Activated CD8-positive, alpha-beta memory T cell treated with anti-CD3 and anti-CD28 coated beads, Interleukin-2, amount 50 U/mL, for 1 hour (primary cell): ENCODE results near the gene SF3A1.
"Not testable (repeated sequence)": the region's sequence is repeated elsewhere in the genome, so short reads cannot be mapped to it uniquely, and the experiment has no call there.

Experiments used
- DNase-seq: peaks from one replicate; pipeline ENCODE4 v3.0.0-alpha.2; 2020; ENCODE audit errors: extremely low read depth

SF3A1 gene

DNA sequence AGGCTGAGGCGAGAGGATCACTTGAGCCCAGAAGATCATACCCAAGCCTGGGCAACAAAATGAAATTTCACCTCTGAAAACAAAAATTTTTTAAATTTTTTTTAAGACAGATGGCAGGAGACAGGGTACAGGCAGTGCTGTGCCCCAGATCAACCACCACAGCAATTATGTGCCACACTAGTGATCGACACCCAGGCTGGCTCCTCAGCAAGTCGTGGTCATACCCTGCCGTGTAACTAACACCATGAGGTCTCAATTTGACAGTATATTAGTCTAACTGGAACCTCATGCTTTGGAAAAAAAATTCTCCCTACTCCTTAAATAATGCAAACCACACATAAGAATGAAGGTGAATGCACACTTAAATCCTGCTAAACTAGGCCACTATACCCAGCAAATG is 8.3 kb downstream of the SF3A1 start:
- DNase-seq = no peak

DNA sequence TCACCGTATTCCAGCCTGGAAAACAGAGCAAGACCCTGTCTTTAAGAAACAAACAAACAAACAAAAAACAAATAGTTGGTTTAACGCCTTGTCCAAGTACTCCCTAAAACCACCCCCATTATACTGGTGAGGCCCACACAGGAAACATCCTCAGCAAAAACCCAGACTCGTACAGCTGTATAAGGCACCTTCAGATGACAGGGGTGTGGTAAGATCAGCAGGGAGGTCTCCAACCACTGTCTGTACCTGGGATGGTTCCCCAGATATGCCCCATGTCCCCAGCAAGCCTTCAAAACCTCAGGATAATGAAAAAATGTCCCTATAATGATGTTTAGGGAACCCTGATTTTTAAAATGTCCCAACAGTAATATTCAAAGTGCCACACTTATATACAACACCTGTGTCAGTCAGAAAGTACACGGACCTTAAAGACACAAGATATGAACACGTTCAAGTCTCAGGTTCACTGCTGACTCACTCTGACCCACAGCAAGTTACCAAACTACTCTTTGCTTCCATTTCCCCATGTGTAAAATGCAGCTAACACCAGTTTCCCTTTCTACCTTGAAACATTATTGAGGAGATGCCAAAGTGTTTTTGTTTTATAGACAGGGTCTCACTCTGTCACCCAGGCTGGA is 9.3 kb downstream of the SF3A1 start:
- no peak for DNase-seq

DNA sequence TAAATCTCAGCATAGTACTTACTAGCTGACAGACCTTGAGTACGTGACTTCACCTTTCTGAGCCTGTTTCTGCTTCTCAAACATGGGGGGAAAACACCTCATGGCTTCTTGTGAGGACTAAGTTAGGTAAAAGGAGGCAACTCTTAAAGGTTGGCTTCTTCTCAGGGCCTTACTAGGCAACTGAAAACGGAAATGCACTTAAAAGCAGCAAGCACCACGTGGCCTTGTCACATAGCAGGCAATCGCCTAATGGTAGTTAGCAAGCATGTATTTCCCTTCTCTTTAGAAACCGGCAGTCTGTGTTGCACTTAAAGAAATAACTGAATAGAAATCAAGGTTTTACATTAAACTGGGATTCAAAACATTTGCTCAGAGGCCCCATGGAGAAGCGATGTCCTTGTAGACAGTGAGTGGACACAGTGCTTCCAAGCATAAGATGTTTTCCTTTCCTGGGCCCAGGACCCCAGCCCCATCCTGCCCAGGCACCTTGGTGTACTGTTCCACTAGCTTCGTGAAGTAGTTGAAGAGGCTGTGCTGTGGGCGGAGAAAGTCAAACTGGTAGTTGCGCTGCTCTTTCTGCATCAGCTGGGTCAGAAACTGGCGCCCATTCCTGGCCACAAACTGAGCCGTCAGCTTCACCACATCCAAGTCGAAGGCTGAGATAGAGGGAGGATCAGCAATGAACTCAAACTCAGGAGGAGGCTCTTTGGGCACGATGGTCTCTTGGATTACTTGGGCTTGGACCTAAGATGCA is 12.1 kb downstream of the SF3A1 start:
- no peak for DNase-seq

DNA sequence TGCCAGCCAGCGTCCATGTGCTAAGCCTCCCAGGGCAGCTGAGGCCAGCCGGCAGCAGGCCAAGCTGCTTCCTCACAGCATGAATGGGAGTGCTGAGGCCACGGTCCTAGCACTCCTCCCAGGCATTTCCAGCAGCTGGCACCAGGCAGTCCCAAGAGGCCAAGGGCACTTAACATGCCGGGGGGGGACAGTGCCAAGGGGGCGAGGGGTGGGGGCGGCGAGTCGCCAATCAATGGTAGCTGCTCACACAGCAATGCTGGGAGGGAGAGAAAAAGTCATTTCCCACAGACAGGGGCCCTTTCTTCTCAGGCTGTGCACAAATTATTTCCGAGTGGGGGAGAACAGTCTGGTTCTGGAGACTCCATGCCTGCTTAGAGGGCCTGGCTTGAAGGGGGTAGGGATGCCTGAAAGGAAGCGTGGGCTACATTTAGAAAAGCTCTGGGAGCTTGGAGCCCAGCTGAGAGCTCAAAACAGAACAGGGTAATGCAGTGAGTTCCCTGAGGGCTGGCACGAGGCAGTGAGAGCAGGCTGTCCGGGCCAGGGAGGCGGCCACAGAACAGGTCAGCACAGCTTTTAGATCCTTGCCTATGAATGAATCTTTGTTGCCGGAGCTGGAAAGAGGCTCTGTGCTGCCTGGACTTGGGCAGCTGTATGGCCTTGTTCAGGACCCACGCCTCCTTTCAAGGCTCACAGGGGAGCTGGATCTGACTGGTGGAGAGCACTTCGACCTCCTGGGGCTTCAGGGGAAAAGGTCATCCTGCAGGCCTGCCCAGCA is 15.6 kb downstream of the SF3A1 start:
- DNase-seq = no peak

DNA sequence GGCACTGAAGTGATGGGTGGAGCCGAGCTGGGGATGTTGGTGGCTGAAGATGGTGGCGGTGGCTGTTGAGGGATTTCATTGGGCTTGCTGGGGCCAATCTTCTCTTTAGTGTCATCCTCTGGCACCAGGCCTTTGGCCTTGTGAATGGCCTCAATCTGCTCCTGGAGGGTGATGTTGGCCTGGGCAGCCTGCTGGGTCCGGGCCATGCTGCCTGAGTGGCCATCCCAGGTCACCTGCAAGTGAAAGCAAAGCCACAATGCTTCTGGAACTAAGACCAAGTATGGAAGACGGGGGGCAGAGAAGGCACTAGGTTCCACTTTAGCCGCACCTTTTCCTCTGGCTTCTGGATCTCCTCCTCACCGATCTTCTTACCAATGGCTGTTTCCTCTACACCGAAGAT is 17.9 kb downstream of the SF3A1 start:
- no peak for DNase-seq

- not testable (repeated sequence) for DNase-seq
Observed at GRCh38 chr22:30338341-30338740, 18.4 kb downstream of the SF3A1 start.

- DNase-seq = no peak
Observed at GRCh38 chr22:30337461-30337778, 19.3 kb downstream of the SF3A1 start.

DNA sequence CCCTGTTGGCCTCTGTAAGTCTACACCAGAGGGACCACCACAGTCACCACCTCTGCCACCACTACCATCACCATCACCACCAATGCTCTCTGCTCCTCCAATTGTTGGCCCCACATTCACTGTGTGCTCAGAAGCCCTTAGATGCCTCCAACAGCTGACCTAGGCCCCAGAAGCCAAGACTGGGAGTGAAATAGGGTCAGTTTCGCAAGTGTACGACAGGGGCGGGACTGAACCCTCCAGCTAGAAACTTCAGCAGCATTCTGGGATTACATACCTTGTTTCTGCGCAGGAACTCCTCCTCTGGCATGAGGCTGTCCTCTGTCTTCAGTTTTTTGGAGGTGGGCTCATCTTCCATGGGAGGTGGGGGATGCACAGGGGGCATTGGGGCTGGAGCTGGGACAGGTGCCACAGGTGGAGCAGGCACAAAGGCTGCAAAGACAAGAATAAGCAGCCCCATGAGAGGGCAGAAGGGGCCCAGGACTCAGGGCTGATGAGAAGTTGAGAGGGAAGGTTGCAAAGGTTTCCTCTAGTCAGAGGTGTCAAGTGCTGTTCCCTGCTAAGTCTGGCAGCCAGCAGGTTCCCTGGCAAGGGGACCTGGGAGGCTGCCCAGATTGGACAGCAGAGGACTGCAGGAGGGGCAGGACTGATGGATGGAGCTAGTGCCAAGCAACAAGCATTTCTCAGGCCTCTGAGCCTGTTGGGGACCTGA is 19.8 kb downstream of the SF3A1 start:
- no peak for DNase-seq

DNA sequence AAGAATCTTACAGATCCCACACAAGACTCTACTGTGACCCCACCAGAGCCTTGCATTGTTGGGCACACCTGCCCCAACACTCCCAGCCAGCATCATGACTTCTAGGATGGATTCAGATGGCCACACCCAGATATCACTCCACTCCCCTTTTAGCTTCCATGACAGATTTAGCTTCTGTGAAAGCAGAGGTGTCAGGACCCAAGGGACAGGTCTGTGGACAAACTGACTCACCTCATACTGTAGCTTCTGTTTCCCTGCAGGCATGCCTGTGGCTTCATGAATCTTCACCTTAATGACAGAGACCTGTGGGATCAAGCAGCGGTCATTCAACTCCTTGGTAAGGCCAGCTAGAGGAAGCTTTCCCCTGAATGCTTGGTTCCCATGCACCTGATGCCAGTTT is 21.5 kb downstream of the SF3A1 start:
- no peak for DNase-seq

DNA sequence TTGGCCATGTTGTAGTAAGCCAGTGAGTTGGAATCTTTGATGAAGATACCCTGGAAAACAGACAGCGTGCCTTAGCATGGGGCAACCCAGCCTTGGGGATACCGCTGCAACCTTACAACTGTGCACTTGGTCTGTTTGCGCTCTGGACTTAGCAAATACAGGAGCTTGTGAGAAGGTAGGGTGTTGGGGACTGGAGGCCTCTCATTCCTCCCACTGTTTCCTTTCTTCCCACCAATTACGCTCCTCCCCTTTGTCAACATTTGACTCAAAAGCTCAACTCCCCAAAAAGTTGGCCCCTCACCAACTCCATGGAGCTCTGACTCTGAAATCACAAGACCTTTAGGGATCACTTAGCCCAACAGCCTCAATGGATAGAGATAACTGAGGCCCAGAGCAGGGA is 22.0 kb downstream of the SF3A1 start:
- DNase-seq = no peak

GRCh38 chr22:30333707-30334087 is 23.0 kb downstream of the SF3A1 start:
- no peak for DNase-seq

GRCh38 chr22:30332994-30333706 is 23.5 kb downstream of the SF3A1 start:
- no peak for DNase-seq

DNA sequence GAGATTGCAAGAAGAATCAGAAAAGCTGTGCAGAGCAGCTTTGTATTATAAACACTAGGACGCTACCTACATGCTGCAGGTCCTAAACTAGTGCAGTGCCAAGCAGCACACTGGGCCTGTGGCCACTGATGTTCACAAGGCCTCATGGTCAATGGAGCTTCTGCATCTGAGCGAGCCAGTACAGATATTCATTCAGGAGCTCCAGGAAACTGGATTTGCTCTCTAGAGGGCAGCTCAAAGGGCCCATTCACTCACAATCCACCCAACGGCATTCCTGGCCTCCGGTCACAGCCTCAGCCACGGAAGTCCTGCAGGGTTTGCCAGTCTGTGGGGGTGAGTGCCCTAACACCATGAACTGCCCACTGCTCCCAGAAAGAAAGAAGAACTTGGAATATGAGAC is 24.1 kb downstream of the SF3A1 start:
- no peak for DNase-seq

DNA sequence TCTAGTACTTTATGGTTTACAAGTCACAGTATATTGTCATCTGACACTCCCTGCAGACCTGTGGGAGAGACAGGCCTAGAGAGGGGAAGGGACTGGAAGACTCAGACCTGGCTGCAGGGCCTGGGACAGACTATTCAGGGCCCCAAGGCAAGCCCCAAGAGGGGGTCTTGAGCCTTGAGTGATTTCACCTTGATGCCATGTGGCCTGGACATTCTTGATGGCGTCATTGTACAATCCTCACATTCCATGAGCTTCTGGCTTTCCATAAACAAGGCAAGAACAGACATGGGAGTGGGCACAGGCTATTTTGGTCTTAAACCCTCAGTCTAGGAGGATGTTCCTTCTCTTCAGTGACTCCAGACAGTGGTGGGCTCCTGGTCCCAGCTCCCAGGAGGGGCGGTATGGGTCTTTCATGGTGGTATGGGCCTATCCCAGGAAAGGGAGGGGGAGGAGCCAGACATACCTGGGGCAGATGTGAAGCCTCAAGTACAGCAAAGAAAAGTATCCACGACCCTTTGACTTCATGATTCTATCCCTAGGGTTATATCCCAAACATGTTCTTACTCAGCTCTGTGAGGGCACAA is 28.1 kb downstream of the SF3A1 start:
- DNase-seq = no peak

GRCh38 chr22:30327864-30328345 is 28.8 kb downstream of the SF3A1 start:
- no peak for DNase-seq

DNA sequence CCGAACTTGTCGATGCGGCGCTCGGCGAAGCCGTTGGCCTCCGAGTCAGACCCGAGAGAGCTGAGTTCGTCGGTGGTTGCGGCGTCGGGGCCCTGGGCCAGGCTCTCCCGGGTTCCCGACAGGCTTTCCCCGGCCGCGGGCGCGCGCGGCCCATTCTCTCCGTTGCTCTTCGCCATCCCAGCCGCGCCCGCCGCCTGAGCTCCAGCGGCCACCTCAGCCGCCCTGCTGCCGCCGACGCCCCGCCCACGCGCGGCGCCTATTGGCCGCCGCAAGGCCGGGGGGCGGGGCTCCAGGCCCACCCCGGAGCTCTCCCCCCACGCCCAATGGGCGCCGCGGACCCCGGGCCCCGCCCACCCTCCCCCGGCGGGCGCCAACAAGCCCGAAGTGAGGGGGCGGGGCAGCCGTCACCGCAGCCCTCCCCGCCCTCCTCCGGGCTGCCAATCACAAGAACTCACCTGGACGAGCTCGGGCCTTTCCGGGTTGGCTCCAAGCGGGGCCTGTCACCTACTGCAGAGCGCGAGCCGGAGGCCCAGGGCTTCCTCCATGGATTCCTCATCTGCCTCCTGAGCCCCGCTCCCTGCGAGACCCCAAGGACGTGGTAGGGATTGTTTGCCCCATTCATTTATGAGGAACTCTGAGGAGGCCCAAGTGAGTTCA is 29.9 kb downstream of the SF3A1 start, which contains the start of gene TBC1D10A:
Gene TBC1D10A, minus strand, starts transcription at position 236 of the 657 bp plus-strand sequence. Its CDS starts 60 bp downstream, at position 176.
- DNase-seq = peak; percentile 89

DNA sequence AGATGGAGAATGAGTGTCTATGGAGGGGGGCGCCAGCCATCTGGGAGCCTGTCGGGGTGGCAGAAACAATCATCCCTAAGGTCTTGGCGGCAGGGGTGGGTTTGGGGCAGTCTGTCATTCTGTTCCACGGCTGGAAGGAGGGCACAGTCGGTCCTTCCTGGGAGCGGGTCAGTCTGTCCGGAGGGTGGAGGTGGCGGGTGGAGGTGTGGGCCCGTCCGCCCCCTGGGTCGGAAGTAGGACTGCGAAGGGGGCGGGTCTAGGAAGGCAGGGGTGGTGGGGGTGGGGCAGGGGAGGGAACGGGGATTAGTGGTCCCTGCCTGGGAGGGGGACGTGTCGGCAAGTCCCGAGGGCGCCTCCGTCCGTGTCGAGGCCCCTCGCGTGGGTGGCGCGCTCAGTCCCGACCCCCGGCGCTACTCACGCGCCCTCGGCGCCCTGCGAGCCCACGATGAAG is 30.4 kb downstream of the SF3A1 start:
- DNase-seq = no peak

DNA sequence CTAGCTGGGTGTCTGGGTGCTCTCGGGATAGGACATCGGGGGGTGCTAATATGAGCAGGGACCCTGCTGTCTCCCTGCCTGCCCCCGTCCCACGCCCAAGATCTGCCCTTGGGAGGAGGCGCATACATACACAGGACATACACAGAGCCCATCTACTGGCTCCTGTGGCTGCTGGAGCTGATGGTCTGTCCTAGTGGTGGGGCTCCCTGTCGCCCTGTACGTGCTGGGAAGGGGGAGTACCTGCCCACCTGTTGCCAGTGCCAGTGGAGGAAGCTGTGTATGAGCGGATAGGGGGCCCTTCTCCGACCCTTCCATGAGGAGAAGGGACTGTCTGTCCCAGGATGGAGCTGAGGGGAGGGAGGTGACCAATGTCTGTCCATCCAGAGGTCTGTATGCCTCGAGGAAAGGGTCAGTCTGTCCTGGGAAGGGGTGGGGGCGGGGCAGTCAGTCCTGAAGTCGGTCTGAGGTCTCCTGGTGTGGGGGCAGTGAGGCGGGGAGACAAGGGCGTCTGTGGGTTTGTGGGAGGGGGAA is 30.9 kb downstream of the SF3A1 start:
- DNase-seq = no peak

GRCh38 chr22:30325065-30325720 is 31.5 kb downstream of the SF3A1 start:
- no peak for DNase-seq
